Gastrocnemius medialis (tissue), 4 donors: ENCODE measurements around the gene PLA2G2F.

Experiments
- CTCF ChIP-seq, 5 experiments: fragments of 450-650 bp in 3 of 5; fragments of 200-600 bp in 2 of 5; sonication (generic) in 2 of 5; IDR thresholded peaks in 4 of 5; conservative IDR thresholded peaks in 1 of 5; 1 replicate in 4 of 5; 2 replicates in 1 of 5; pipeline ENCODE4 v1.5.1; 2016 to 2019; ENCODE audit warnings: antibody characterized with exemption in 5 of 5, mild to moderate bottlenecking in 3 of 5, moderate library complexity in 3 of 5
- POLR2A ChIP-seq, 2 donors: fragments of 450-650 bp; IDR thresholded peaks; one replicate each; pipeline ENCODE4 v1.6.1; 2017; ENCODE audit warnings: antibody characterized with exemption in 2 of 2, mild to moderate bottlenecking in 2 of 2, moderate library complexity in 2 of 2

- TF ChIP-seq CTCF (IDR thresholded peaks at IDR 0.05 in 4 of 5, conservative IDR thresholded peaks at IDR 0.05 in 1 of 5) (no peak), POLR2A (IDR thresholded peaks at IDR 0.05) (no peak)
Measured at GRCh38 chr1:20187813-20188454, 48.8 kb downstream of the PLA2G2F start.
